NB4 (cell line): ENCODE measurements around the gene TMEM30A.

Source experiments
- DNase-seq: peaks from one replicate; pipeline ENCODE4 v3.0.0; 2010; ENCODE audit warnings: low read depth
- H3K4me3 ChIP-seq: one replicate; pipeline ENCODE4 v1.5.1; 2011; ENCODE audit warnings: mild to moderate bottlenecking, low read depth, low read length, moderate library complexity
- MYC ChIP-seq: IDR thresholded peaks from 2 replicates; pipeline ENCODE4 v1.6.1; 2011; ENCODE audit warnings: low read depth, low read length
- POLR2A ChIP-seq: IDR thresholded peaks from 2 replicates; pipeline ENCODE4 v1.6.1; 2011; ENCODE audit warnings: mild to moderate bottlenecking; ENCODE audit not compliant: insufficient read length; ENCODE audit errors: extremely low read depth
- TF ChIP-seq, protein P1 (sequence below): IDR thresholded peaks from 2 replicates; pipeline ENCODE4 v1.6.1; 2011; ENCODE audit warnings: low read depth, low read length
- TF ChIP-seq, protein P2 (sequence below): IDR thresholded peaks from one replicate; pipeline ENCODE4 v1.5.1; 2012; ENCODE audit warnings: low read depth, low read length

TMEM30A gene

DNA sequence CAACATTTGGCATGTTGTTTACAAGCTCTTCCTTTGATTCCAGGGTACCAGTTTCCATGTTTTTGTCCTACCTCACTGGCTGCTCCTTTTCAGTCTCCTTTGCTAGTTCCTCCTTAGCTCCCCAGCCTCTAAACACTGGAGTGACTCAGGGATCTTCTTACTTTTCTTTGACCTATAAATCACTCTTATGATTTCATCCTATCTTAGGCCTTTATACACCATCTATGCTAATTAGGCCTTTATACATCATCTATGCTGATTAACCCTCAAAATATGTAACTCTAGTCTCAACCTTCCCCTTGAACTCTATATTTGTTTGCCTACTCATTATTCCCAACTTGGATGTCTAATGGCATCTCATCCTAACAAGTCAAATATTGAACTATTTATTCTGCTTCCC is 9.5 kb downstream of the TMEM30A start:
- DNase-seq: no peak

DNA sequence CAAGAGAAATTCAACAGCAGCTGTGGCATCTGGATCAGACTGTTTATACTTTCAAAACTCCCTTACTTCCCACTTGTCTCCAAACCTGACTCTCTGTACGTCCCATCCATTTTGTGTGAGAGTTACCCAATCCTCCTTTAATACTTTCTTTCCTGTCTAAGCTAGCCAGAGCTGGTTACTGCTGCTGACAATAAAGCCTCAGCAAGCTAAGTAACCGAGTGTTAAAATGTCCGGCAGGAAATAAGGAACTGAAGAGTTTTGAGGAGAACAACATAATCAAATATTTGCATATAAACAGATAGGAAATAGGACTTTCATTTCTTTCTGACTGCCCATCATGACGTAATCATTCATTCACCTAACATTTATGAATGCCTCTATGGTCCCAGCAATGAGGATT is 11.6 kb downstream of the TMEM30A start:
- TF ChIP-seq, protein P1, sequence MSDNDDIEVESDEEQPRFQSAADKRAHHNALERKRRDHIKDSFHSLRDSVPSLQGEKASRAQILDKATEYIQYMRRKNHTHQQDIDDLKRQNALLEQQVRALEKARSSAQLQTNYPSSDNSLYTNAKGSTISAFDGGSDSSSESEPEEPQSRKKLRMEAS: no peak
- TF ChIP-seq, protein P2, sequence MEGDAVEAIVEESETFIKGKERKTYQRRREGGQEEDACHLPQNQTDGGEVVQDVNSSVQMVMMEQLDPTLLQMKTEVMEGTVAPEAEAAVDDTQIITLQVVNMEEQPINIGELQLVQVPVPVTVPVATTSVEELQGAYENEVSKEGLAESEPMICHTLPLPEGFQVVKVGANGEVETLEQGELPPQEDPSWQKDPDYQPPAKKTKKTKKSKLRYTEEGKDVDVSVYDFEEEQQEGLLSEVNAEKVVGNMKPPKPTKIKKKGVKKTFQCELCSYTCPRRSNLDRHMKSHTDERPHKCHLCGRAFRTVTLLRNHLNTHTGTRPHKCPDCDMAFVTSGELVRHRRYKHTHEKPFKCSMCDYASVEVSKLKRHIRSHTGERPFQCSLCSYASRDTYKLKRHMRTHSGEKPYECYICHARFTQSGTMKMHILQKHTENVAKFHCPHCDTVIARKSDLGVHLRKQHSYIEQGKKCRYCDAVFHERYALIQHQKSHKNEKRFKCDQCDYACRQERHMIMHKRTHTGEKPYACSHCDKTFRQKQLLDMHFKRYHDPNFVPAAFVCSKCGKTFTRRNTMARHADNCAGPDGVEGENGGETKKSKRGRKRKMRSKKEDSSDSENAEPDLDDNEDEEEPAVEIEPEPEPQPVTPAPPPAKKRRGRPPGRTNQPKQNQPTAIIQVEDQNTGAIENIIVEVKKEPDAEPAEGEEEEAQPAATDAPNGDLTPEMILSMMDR: no peak
- TF ChIP-seq POLR2A (no peak), MYC (no peak)
- H3K4me3 ChIP-seq: no peak overlapping the region
- DNase-seq: peak; percentile 13

More for the DNA sequence above, 9.5 kb downstream of the TMEM30A start:
- TF ChIP-seq, protein P1: no peak
- TF ChIP-seq POLR2A (no peak), MYC (no peak)
- TF ChIP-seq, protein P2: no peak
- no peak overlapping the region for H3K4me3 ChIP-seq

DNA sequence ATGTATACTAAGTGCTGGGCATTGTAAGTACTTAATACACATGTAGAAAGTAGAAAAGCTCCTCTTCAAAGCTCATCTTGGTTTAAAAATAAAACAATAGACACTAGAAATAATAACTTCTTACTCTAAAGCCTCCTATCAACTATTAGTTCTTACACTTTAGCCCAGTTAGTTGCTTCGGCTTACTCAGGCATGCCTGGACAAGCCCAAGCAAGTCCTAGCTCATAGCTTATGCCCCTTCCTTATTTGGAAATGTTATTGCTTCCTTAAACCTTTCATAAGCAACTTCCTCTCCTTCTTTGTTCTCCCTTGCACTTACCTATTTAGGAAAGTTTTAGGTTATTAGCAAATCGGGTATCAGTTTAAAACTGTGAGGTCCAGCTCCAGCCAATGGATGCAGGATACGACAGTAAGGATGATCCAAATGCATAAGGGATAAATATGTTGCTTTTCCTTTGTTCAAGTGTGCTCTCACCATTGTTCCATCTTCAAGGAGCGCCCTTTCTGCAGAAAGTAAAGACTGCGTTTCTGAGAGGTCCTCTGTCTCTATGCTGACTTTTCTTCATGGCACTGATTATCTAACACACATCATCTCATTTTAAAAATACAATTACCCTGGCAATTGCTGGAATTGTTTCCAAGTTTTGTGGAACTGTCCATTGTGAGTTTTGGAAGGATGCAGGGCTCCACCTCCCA is 12.3 kb downstream of the TMEM30A start:
- DNase-seq: no peak
- H3K4me3 ChIP-seq: no peak overlapping the region
- TF ChIP-seq, protein P1: no peak
- TF ChIP-seq MYC (no peak), POLR2A (no peak)
- TF ChIP-seq, protein P2: no peak

DNA sequence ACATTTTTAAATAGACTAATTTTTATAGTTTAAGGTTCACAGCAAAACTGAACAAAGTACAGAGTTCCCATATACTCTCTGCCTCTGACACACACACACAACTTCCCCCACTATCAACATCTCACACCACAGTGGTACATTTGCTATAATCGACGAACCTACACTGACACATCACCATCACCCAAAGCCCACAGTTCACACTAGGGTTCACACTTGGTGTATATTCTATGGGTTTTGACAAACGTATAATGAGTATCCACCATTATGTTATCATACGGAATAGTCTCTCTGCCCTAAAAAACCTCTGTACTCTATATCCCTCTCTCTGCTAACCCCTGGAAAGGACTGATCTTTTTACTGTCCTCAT is 15.6 kb downstream of the TMEM30A start:
- TF ChIP-seq POLR2A: no peak
- TF ChIP-seq, protein P1: no peak
- TF ChIP-seq, protein P2: no peak
- no peak for TF ChIP-seq MYC
- no peak for DNase-seq
- no peak overlapping the region for H3K4me3 ChIP-seq

DNA sequence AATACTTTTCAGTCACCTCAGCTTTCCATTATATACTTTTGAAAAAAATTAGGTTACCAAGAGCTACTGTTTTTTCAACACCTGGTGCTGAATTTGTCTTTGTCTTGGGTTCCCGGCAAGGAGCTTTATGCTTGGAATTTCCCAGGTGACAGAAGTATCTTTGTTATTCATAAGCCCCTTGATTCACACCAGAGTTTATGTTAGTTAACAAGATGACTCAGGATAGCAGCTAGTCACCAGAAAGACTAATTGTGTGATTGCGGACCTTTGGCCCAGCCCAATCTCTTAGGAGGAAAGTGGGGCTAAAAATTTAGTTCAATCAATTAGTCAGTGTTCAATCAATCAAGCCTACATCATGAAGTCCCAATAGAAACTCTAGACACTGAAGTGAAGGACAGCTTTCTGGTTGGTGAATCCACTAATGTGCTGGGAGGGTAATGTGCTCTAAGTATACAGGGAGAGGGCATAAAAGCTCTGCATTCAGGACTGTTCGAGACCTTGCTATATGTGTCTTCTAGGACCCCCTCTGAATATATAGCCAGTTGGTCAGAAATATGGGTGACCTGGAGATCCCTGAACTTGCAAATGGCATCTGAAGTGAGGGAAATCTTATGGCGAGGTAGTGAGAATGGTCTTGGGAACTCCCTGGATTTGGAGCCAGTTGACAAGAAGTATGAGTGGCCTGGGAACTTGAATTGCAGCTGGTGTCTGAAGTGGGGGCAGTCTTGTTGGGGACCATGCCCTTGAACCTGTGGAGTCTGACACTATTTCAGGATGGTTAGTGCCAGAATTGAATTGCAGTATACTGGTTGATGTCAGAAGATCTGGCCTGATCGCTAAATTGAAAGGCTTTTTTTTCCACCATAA is 16.2 kb downstream of the TMEM30A start:
- DNase-seq: no peak
- TF ChIP-seq POLR2A (no peak), MYC (no peak)
- TF ChIP-seq, protein P1: no peak
- TF ChIP-seq, protein P2: no peak
- H3K4me3 ChIP-seq: no peak overlapping the region
